H1 (cell line): ENCODE measurements around the gene CELF2. TPM values are rescaled to one million over a fixed set of nuclear protein-coding genes. Genes with fewer than 3 reads are reported as not detected.

Source experiments
- CTCF ChIA-PET: fragments of 300-600 bp; sonication (Branson Sonifier 250); formaldehyde crosslinking; loops from one replicate; lab custom pipeline; 2021; ENCODE audit not compliant: partially characterized antibody; lab: Charles Lee
- POLR2A ChIA-PET: fragments of 300-600 bp; sonication (Branson Sonifier 250); formaldehyde crosslinking; loops from one replicate; lab custom pipeline; 2021; ENCODE audit warnings: inconsistent platforms; ENCODE audit not compliant: partially characterized antibody; lab: Charles Lee
- DNase-seq, 2 experiments: peaks; one replicate each; pipeline versions ENCODE4 v3.0.0 to v3.0.0-alpha.2; 2010 to 2022; ENCODE audit warnings: low spot score in 2 of 2, low read depth in 1 of 2, mixed read lengths in 1 of 2
- FAIRE-seq: peaks from 2 replicates; lab custom pipeline; 2011; peaks lifted over from hg19 to GRCh38; lab: Jason Lieb, UNC
- H2AFZ ChIP-seq: 2 replicates; pipeline ENCODE4 v1.8.1; 2012; ENCODE audit warnings: low read length, inconsistent platforms
- H2AK5ac ChIP-seq: 2 replicates; pipeline ENCODE4 v1.6.1; 2013; ENCODE audit warnings: low read depth, low read length
- H2BK120ac ChIP-seq: replicated peaks from 2 replicates; pipeline ENCODE3; 2013; ENCODE audit warnings: low read depth, low read length, inconsistent platforms
- H2BK12ac ChIP-seq: 2 replicates; pipeline ENCODE4 v1.6.1; 2013; ENCODE audit warnings: low read depth, low read length
- H2BK15ac ChIP-seq: 2 replicates; pipeline ENCODE4 v1.6.1; 2013; ENCODE audit warnings: low read length
- H2BK20ac ChIP-seq: 2 replicates; pipeline ENCODE4 v1.6.1; 2013; ENCODE audit warnings: low read length
- H2BK5ac ChIP-seq: 2 replicates; pipeline ENCODE4 v1.6.1; 2013; ENCODE audit warnings: low read depth, low read length
- H3K14ac ChIP-seq: 2 replicates; pipeline ENCODE4 v1.6.1; 2013; ENCODE audit warnings: inconsistent platforms; ENCODE audit not compliant: insufficient read length
- H3K18ac ChIP-seq: 2 replicates; pipeline ENCODE4 v1.6.1; 2013; ENCODE audit warnings: low read length; ENCODE audit errors: extremely low read depth
- H3K23ac ChIP-seq: 2 replicates; pipeline ENCODE4 v1.6.1; 2013; ENCODE audit warnings: inconsistent platforms; ENCODE audit not compliant: insufficient read length
- H3K23me2 ChIP-seq: 2 replicates; pipeline ENCODE4 v1.6.1; 2013; ENCODE audit warnings: low read depth, low read length
- H3K27ac ChIP-seq: 2 replicates; pipeline ENCODE4 v1.6.1; 2011; ENCODE audit warnings: low read depth, low read length, inconsistent platforms
- H3K27me3 ChIP-seq, 4 experiments: replicated peaks in 1 of 4; 1 replicate in 1 of 4; 2 replicates in 3 of 4; pipeline versions ENCODE4 v1.6.1 to v1.8.1; 2011 to 2013; ENCODE audit warnings: low read length in 3 of 4, mild to moderate bottlenecking in 3 of 4, inconsistent platforms in 2 of 4, mixed read lengths in 2 of 4, moderate library complexity in 1 of 4; ENCODE audit not compliant: control insufficient read depth in 3 of 4, insufficient read depth in 3 of 4; ENCODE audit errors: extremely low read depth in 1 of 4
- H3K36me3 ChIP-seq, 4 experiments: 2 replicates each; pipeline versions ENCODE4 v1.6.1 to v1.8.1; 2011 to 2013; ENCODE audit warnings: mild to moderate bottlenecking in 4 of 4, low read length in 3 of 4, moderate library complexity in 2 of 4, control low read depth in 1 of 4, inconsistent platforms in 1 of 4; ENCODE audit not compliant: insufficient read depth in 4 of 4, control insufficient read depth in 2 of 4
- H3K4ac ChIP-seq: replicated peaks from 2 replicates; pipeline ENCODE3; 2013; ENCODE audit warnings: low read length, low read depth, mixed read lengths, inconsistent platforms; ENCODE audit not compliant: insufficient read length
- H3K4me1 ChIP-seq, 4 experiments: replicated peaks in 1 of 4; 1 replicate in 1 of 4; 2 replicates in 3 of 4; pipeline versions ENCODE4 v1.6.1 to v1.8.1; 2011 to 2013; ENCODE audit warnings: low read length in 3 of 4, inconsistent platforms in 2 of 4, mixed read lengths in 1 of 4; ENCODE audit not compliant: insufficient read depth in 4 of 4, control insufficient read depth in 3 of 4
- H3K4me2 ChIP-seq, 2 experiments: 2 replicates each; pipeline versions ENCODE4 v1.6.1 to v1.8.1; 2011 to 2013; ENCODE audit warnings: low read depth in 2 of 2, low read length in 2 of 2, control low read depth in 1 of 2, inconsistent platforms in 1 of 2, mild to moderate bottlenecking in 1 of 2; ENCODE audit not compliant: insufficient read depth in 1 of 2
- H3K4me3 ChIP-seq, 4 experiments: fragments of 200-600, 300-600 bp in 1 of 4; sonication (generic), shearing (Covaris generic), sonication (Bioruptor Twin) in 1 of 4; 2 replicates each; pipeline versions ENCODE4 v1.5.1 to v1.8.1; 2011 to 2016; ENCODE audit warnings: low read length in 4 of 4, low read depth in 3 of 4, control low read depth in 2 of 4, inconsistent platforms in 2 of 4, mild to moderate bottlenecking in 2 of 4, mixed read lengths in 1 of 4, moderate library complexity in 1 of 4; ENCODE audit not compliant: insufficient read depth in 2 of 4; ENCODE audit errors: extremely low read depth in 1 of 4
- H3K56ac ChIP-seq: replicated peaks from 2 replicates; pipeline ENCODE3; 2013; ENCODE audit warnings: low read depth, mild to moderate bottlenecking, mixed read lengths, low read length, inconsistent platforms; ENCODE audit not compliant: insufficient read length
- H3K79me1 ChIP-seq: 2 replicates; pipeline ENCODE4 v1.6.1; 2013; ENCODE audit warnings: low read depth, low read length, control low read depth
- H3K79me2 ChIP-seq, 2 experiments: 2 replicates each; pipeline versions ENCODE4 v1.6.1 to v1.8.1; 2012 to 2013; ENCODE audit warnings: low read length in 2 of 2, mild to moderate bottlenecking in 2 of 2, inconsistent platforms in 1 of 2; ENCODE audit not compliant: insufficient read depth in 2 of 2, control insufficient read depth in 1 of 2
- H3K9ac ChIP-seq, 4 experiments: replicated peaks in 1 of 4; 1 replicate in 1 of 4; 2 replicates in 3 of 4; pipeline versions ENCODE4 v1.6.1 to v1.8.1; 2011 to 2013; ENCODE audit warnings: low read depth in 3 of 4, low read length in 3 of 4, control low read depth in 2 of 4, mild to moderate bottlenecking in 2 of 4, moderate library complexity in 2 of 4, inconsistent platforms in 1 of 4; ENCODE audit errors: extremely low read depth in 1 of 4
- H3K9me3 ChIP-seq, 2 experiments: 2 replicates each; pipeline versions ENCODE4 v1.6.1 to v1.8.1; 2012 to 2013; ENCODE audit warnings: mild to moderate bottlenecking in 2 of 2, moderate library complexity in 2 of 2, control low read depth in 1 of 2, inconsistent platforms in 1 of 2, low read depth in 1 of 2, low read length in 1 of 2, mixed read lengths in 1 of 2; ENCODE audit not compliant: insufficient read depth in 2 of 2
- H4K20me1 ChIP-seq, 2 experiments: replicated peaks in 1 of 2; 2 replicates each; pipeline versions ENCODE3 to v1.8.1; 2011 to 2013; ENCODE audit warnings: inconsistent platforms in 2 of 2, low read length in 2 of 2, mild to moderate bottlenecking in 1 of 2; ENCODE audit not compliant: insufficient read depth in 2 of 2, control insufficient read depth in 1 of 2
- H4K5ac ChIP-seq: 2 replicates; pipeline ENCODE4 v1.6.1; 2013; ENCODE audit warnings: low read length, low read depth, mixed read lengths, inconsistent platforms; ENCODE audit not compliant: insufficient read length
- H4K8ac ChIP-seq: 2 replicates; pipeline ENCODE4 v1.8.0; 2013; ENCODE audit warnings: mild to moderate bottlenecking, moderate library complexity, low read length, inconsistent platforms; ENCODE audit not compliant: insufficient read depth; ENCODE audit errors: extremely low read depth
- H4K91ac ChIP-seq: replicated peaks from 2 replicates; pipeline ENCODE3; 2013; ENCODE audit warnings: low read length, mixed read lengths, inconsistent platforms; ENCODE audit not compliant: insufficient read length
- RFX5 ChIP-seq: IDR thresholded peaks from 2 replicates; pipeline ENCODE4 v1.6.1; 2011; ENCODE audit warnings: low read depth, low read length, improper control_type of control experiment, borderline replicate concordance
- SIX5 ChIP-seq: IDR thresholded peaks from 2 replicates; pipeline ENCODE4 v1.6.1; 2011; ENCODE audit warnings: mild to moderate bottlenecking, low read depth, low read length
- WGBS, 2 experiments: shearing (Covaris generic) in 1 of 2; methylation state at CpG; one replicate each; pipeline versions ENCODE4 v1.1.6 to v1.1.7; 2013 to 2015; ENCODE audit warnings: low lambda C conversion rate in 2 of 2, mixed read lengths in 2 of 2, inconsistent platforms in 1 of 2, low coverage in 1 of 2, missing lambda C conversion rate in 1 of 2; ENCODE audit not compliant: insufficient replicate concordance in 2 of 2, insufficient coverage in 1 of 2, insufficient read length in 1 of 2; ENCODE audit errors: extremely low coverage in 1 of 2, missing lambda C conversion rate in 1 of 2; 5-methylcytosine and 5-hydroxymethylcytosine counted together
- polyA plus RNA-seq, 7 experiments: library from polyadenylated mRNA; depleted of rRNA in 3 of 7; stranded (reverse) in 5 of 7; unstranded in 2 of 7; fragments of >200 nt in 5 of 7; fragments of 200-250 nt in 2 of 7; gene quantifications; 1 replicate in 5 of 7; 2 replicates in 1 of 7; 4 replicates in 1 of 7; pipeline versions ENCODE4 v1.2.1 to v1.2.3, GENCODE V29; 2011 to 2013; ENCODE audit warnings: missing spikeins in 2 of 7, mixed read lengths in 2 of 7
- total RNA-seq: library from RNA; stranded (reverse); fragmentation: NEBNext Ultra II Directional; extraction: Animal tissue kit (Norgen Biotek cat#: 25700); gene quantifications from 2 replicates; pipeline ENCODE4 v1.2.1, GENCODE V29; 2021

Gene CELF2
- total and polyA plus RNA-seq, 2 of the 8 experiments (the other 6 are each of a cell fraction or from before 2014, with no cell fraction given), result 18.3 to 22.7 TPM

DNA sequence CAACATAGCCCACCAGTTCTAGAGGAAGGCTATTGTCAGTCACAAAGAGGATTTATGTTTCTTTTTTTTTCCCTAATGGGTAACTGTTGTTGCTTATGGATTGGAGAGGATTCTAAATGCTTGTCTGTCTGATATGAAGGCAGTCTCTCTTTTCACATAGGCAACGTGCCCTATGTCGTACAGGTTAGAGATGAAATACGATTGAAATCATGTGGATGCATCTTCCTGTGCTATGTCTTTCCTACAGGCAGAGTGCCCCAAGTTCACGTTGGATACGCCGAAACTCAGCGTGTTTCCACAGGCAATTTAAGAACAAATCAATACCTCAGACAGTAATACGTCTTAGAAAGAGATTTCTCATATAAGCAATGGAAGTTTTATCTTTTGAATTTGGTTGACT, 93.8 kb downstream of the CELF2 start:
- H3K4me1 ChIP-seq, result 0 out of 7 replicates have a peak, but pooled peaks cover 0 to 4% (median 0%) of the 10 kb centered on the region in 4 experiments
- H4K20me1 ChIP-seq, result no peaks in the 10 kb centered on the region
- no peak overlapping the region for H2BK120ac ChIP-seq
- no peak overlapping the region for H4K5ac ChIP-seq
- H3K27ac ChIP-seq, result no peak overlapping the region
- no peaks in the 10 kb centered on the region for H3K27me3 ChIP-seq
- WGBS, 2 experiments, result 93% methylated on average over 8 of the region's 8 CpGs; no CpG with 5 or more reads in 1 of the 2 experiments
- POLR2A ChIA-PET, result no interaction called here
- H3K18ac ChIP-seq, result no peak overlapping the region
- no peak overlapping the region for H4K91ac ChIP-seq
- TF ChIP-seq RFX5 (no peak), SIX5 (no peak)
- DNase-seq, result no peak
- H3K4me2 ChIP-seq, result no peak overlapping the region
- no peaks in the 10 kb centered on the region; the same call in 1 of the 2 replicates for H3K79me1 ChIP-seq
- H3K23ac ChIP-seq, result no peak overlapping the region
- H2AFZ ChIP-seq, result no peak overlapping the region
- H2AK5ac ChIP-seq, result no peak overlapping the region
- H3K14ac ChIP-seq, result no peak overlapping the region
- H3K9me3 ChIP-seq, result no peaks in the 10 kb centered on the region
- H3K56ac ChIP-seq, result no peak overlapping the region
- no peak overlapping the region for H3K4me3 ChIP-seq
- no peak overlapping the region for H3K9ac ChIP-seq
- H3K79me2 ChIP-seq, result peaks cover 0 to 2% of the 10 kb centered on the region in 2 experiments; a peak in 1 of 4 replicates
- H2BK5ac ChIP-seq, result no peak overlapping the region
- no peaks in the 10 kb centered on the region for H3K23me2 ChIP-seq
- H3K4ac ChIP-seq, result no peak overlapping the region
- CTCF ChIA-PET, result interaction anchor here (0.6 to 3.2 kb wide), 5 partner anchors 9 to 436 kb away, joined by 3 to 20 read pairs (median 9); no protein-coding TSS in a partner anchor
- H2BK20ac ChIP-seq, result no peak overlapping the region
- no peak overlapping the region for H4K8ac ChIP-seq
- H3K36me3 ChIP-seq, result no peaks in the 10 kb centered on the region
- H2BK12ac ChIP-seq, result no peak overlapping the region; the same call in 1 of the 2 replicates
- FAIRE-seq, result no peak
- no peak overlapping the region for H2BK15ac ChIP-seq
